Measurements from ENCODE around the gene ADAMTS12.

ADAMTS12 gene

DNA sequence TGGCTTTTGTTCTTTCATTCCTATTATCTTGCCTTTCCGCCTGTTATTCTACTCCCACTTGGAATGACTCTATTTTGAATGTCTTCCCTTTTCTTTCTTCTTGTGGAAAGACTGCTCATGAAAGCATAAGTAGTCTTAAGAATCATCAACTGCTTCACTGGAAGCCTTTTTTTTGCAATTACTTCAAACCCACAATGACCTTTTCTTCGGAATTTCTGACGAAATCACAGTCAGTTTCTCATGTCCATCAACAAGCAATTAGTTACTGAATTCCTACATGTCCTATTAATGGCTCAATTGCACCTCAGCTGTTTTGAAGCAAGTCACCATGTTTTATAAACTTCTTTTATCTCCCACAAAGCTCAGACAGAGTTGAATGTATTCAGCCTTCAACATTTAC lies 254.8 kb downstream of the ADAMTS12 start:
- no peak for DNase-seq

DNA sequence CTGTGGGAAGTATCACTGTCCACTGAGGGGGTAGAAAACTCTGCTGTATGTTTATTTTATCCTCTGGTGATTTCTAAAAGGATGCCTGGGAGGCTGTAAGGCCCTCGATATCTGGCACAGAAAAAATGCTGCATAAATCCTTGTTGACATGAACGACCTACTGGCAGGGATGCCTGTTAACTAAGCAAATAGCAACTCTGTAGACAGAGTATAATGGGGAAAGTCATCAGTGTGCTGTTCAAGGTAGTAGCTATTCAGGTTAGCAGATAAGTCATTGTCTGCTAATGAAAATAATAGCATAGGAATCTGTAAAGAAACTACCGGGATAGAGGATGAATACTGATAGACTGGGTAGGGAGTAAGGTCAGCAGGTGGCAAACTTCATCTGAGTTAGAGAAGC lies 256.2 kb downstream of the ADAMTS12 start:
- no peak for DNase-seq

DNA sequence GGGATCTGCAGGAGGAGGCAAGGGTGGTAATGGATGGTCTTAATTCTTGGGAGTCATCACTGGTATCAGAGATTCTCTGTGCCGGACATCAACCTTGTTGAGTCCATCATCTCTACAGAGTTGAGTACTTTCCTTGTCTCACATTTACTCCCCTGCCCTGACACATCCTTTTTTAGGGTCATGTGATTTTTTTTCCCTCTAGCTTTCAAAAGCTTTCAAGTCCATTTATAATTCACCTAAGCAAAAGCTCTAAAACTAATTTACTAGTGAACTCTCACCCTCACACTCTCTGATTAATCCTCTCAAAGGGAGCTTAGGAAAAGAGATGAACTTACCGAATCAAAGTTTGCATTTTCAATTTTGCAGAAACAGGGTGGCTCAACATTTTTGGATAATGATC lies 258.1 kb downstream of the ADAMTS12 start:
- no peak for DNase-seq

DNA sequence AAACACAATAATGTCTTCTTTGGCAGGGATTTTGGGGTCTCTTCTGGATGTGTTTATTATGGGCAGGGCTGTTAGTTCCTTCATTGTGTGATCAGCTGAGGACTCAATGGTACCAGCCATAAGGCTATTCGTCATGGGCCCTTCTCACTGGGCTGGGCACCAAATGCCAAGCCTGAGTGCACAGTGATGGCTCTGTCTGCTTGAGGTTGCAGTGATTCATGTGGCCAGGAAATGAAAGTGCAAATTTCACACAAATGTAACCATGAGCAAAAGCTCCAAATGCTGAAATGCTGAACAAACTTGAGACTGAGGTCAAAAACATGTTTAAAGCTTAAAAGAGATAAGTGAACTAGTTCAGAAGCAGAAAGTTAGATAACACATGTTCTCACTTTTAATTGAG lies 260.0 kb downstream of the ADAMTS12 start:
- no peak for DNase-seq

DNA sequence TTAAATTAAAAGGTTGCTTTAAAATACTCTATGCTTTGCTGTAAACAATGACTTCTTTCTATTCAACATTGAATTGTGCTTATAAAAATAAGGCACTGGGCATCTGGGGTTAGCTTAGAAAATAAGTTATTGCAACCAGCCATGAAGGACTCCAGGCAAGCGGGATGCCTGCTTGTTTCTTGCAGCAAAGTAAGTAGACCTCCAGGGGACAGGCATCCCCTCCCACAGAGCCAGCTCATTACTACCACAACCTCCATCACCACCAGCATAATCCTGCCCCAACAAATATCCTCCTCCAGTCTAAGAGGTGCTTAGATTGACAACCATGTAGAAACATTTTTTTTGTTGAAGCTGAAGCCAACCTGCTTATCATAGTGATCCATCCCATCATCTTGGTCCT lies 260.7 kb downstream of the ADAMTS12 start:
- DNase-seq: no peak

DNA sequence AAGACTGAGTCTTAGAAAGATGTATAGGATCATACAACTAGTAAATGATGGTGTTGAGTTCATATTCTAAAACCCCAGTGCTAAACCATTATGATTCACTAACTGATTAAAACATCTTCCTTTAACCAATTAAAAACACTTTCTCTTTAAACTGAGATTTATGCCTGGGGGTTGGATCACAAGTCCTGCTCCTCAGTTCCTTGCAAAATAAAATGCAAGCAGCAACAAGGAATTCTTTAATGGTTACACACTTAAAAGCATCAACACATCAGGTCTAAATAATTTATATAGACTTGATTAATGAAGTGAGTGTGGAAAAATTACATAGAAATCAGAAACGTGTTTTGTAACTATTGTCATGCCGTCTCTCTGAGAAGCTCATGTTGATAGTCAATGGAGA lies 261.8 kb downstream of the ADAMTS12 start:
- no peak for DNase-seq

DNA sequence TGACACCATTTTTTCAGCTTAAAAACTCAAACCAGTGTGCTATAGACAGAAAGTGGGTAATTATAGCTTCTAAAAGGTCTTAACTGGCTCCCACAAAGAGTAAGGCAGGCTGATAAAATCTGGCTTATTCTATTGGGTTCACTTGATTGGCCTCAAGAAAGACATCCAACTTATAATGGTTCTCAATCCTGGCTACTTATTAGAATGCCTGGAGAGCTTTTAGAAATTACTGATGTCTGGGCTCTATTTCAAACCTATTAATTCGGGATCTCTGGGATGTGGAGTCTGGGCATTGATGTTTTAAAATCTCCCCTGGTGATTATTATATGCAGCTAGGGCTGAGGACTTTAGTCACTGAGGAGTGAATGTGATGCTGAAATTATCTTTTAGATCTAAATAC lies 263.0 kb downstream of the ADAMTS12 start:
- no peak for DNase-seq

DNA sequence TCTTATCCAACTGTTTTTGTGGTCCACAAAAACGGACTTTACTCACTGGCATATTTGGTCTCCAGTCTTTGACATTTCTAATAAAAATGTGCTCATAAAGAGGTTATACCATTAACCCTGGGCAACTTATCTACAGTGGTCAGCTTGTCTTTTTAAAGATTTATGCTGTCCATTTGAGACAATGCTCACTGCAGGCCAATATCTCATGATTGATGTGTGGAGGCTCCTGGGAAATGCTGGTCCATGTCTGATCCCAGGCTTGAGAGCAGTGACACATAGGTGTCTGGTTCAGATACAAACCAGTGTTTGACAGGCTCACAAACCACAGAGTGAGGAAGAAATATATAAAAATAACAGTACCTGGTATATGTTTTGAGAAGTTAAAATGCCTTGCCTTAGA lies 270.3 kb downstream of the ADAMTS12 start:
- DNase-seq: no peak

DNA sequence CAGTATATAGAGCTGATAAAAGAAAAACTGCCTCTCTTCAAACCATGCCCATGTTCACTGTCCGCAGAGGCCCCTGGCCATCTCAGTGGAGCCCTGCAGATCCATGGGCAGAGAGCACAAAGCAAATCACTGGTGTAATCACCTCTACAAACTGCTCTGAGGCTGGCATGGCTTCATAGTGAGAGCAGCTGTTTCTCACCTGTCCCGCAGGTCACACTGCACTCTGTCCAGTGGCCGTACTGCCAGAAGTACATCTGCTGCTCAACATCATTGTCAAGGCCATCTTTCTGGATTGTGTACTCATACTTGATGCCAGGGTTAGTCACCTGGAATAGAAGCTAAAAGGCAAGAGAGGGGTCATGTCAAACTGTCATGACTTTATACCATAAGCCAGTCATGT lies 277.8 kb downstream of the ADAMTS12 start:
- no peak for DNase-seq

DNA sequence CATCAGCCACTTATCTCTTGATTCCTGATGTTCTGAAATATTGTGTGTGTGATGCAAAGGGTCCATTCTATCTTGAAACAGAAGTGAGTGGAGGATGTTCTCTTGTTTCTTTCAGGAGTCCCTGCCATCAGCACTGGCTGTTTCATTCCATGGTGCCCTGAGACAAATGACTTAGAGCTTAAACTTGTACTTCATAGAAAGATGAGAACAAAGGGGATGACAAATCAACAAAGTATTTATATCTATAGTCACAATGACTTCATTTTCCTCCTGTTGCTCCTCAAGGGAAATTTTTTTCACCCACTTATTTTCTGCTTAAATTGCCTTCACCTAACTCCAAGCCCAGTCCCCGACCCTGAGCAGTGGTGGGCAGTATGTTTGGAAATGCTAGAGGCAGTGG lies 279.4 kb downstream of the ADAMTS12 start:
- no peak for DNase-seq

DNA sequence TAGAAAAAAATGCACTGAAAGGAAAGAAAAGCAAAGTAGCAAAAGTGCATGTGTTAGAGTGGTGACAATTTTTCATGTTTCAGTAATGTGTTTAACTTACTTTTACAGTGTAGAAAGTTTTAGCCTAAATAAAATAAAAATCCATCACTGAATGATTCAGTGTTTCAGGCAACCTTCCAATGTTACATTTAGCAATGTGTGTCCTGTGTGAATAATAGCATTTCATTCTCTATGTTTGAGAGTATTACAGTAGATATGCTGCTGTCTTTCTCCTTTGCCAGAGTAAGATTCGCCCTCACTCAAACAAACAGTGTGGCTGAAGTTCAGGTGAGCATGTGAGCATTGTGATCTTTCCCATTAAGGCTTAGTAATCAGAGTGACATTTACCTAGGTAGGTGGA lies 279.9 kb downstream of the ADAMTS12 start:
- DNase-seq: no peak

DNA sequence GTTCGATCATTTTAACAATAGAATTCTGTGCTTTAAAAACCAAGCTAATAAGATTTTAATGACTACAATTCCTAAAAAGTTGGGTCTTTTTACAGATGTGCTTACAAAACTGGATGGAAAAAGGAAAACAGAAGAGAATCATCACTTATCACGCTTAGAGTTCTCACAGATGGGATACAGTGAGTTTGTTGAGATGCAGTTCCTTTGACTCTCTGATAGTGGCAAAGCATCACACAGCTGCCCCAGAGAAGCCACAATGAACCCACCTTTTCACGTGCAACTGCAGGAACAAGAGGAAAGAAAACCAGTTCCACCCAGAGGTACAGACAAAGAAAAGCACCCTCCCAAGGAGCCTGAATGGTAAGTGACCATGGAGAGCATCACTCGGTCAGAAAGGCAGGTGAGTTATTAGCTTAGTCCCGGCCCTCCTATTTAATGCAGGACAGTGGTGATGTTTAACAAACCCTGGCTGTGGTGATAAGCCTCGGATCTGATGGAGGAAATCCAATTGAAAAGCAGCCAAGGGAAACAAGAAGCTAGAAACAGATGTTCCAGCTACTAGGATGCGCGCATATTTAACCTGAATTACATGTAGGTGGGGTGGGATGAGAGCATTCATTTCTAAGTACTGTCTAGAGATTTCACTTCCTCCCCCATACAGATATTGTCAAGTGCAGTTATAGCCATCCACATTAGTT lies 283.3 kb downstream of the ADAMTS12 start:
- no peak for DNase-seq

DNA sequence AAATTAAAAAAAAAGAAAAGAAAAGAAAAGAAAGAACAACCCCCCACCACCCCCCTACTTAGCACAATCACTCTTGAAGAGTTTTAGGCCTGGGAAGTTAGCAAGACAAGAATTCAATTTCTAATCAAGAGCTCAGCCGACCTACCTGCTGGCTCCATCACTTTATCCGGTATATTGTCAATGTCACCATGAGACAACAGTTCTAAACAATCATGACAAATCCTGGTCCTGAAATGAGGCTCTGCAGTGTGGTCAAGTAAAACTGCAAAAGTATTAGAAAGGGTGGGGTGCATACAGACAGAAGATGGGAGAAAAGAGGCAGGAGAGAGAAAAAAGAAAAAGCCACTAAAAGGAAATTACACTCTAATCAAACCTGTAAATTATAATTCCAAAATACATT lies 287.3 kb downstream of the ADAMTS12 start:
- DNase-seq: no peak

DNA sequence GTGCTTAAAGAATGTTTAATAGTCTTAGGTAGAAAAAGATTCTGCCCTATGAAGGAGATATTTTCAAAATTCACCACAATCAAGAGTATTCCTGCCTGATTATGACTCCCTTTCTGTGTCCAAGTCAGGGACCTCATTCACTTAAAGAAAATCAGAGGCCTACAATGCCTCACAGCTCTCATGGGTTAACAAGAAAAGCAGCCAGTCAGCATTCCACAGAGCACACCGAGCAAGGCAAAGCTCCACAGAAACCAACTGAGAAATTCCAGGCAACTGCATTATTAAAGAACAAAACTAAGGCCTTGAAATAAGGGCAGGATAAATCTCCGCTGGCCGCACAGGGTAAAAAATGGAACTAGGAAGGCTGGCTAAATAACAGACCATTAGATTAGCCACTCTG lies 289.9 kb downstream of the ADAMTS12 start:
- DNase-seq: no peak

DNA sequence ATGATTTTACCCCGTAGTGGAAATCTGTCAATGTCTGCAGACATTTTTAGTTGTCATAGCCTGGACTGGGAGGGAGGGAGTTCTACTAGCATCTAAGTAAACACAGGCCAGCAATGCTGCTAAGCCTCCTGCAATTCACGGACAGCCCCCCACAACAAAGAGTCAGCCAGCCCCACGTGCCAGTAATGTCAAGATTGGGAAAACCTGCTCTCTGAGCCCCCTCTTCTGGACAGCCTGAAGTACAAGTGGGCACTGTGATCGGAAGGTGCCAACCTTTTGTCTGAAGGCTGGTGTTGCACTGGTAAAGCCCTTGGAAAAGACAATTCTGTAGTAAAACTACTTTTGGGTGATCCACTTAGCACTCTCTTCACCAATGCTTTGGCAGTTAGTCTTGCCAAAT lies 296.5 kb downstream of the ADAMTS12 start:
- no peak for DNase-seq

DNA sequence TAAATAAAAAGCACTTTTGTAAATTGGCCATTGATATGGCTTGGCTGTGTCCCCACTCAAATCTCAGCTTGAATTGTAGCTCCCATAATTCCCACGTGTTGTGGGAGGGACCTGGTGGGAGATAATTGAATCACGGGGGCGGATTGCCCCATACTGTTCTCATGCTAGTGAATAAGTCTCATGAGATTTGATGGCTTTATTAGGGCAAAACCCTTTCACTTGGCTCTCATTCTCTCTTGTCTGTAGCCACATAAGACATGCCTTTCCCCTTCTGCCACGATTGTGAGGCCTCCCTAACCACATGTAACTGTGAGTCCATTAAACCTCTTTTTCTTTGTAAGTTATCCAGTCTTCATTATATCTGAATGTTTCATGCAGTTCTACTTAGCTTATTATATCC lies 297.8 kb downstream of the ADAMTS12 start:
- DNase-seq: no peak

DNA sequence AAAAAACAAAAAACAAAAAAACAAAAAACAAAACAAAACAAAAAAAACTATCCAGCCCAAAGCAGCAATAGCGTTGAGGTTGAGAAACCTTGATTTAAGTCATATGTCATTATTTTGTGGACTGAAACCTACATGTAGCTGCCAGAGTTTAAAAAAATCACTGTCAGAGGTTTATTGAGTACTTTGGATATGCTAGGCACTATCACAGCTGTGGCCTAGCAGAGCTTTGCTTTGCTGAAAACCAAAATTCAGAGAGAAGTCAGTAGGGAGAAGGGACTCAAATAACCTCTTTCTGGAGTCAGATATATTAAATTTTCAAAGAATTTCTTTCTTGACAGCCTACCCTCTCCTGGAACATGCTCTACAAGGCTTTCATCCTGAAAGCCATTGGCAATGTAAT lies 299.5 kb downstream of the ADAMTS12 start:
- DNase-seq: no peak

DNA sequence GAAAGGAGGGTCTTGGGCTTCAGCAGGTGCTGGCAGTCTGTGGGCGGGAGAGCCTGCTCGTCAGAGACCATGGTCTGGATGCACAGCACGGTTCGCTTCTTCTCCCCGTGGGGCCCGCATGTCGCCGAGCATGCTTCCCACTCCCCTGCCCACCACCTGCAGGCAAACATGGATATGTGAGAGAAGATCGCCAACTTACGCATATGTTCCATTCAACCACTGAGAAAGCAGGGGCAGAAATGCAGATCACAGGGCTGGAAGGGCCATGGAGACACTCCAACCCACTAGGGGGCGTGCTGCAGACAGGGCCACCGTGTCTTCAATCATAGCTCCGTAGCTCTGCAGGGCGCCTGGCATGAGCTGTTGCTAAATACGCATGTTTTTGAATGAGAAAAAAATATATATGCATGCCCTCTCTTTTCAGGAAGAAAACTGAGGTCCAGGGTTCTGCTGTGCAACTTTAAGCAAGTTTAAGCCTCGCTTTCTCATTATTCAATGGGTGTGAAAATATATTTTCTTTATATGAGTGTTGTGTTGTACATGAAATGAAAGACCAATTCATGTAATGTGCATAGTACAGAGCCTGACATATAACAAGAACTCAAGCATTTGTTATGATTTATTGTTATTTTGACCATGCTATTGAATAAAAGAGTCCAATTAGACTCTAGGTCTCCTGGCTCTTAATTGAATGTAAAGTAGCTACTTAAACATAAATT lies 303.0 kb downstream of the ADAMTS12 start:
- DNase-seq: no peak

DNA sequence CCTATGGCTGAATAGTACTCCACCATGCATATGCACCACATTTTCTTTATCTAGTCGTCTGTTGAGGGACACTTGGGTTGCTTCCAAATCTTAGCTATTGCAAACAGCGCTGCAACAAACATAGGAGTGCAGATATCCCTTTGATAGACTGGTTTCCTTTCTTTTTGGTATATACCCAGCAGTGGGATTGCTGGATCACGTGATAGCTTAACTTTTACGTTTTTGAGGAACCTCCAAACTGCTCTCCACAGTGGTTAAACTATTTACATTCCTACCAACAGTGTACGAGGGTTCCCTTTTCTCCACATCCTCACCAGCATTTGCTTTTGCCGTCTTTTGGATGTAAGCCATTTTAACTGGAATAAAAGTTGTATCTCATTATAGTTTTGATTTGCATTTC lies 308.5 kb downstream of the ADAMTS12 start:
- DNase-seq: no peak

DNA sequence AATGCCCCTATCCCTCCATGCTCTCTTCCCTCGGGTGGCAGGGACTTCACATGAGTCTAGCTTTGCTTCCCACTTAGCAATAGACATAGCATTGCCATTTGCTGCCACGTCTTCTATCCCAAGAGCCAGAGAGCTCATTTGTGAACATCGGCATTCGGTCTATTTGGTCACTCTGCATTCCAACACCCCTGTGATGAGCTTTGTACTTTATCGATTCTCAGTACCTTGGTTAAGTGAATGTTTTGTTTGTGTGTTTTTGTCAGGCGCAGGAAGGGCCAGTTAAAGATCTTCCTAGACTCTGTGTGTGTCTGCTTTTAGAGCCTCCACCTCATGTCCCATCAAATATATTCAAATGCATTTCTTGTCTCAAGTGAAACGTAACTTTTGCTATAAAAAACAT lies 309.4 kb downstream of the ADAMTS12 start:
- no peak for DNase-seq

DNA sequence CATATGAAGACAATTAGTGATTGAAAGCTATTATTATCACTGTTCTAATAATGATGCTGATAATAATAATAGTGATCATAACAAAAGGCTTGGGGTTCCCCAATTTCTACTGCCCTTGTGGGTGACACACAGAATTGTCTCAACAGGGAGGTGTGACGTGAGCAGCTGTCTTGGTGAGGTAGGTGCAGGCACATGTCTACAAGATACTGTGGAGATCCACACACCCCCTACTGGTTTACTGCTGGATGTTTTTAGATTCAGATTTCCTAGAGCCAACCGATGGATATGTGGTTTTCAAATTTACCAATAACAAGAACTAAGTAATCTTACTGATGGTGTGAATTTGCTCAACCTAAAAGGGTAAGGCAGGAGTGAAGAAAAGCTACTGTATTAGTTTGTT lies 312.0 kb downstream of the ADAMTS12 start:
- no peak for DNase-seq

DNA sequence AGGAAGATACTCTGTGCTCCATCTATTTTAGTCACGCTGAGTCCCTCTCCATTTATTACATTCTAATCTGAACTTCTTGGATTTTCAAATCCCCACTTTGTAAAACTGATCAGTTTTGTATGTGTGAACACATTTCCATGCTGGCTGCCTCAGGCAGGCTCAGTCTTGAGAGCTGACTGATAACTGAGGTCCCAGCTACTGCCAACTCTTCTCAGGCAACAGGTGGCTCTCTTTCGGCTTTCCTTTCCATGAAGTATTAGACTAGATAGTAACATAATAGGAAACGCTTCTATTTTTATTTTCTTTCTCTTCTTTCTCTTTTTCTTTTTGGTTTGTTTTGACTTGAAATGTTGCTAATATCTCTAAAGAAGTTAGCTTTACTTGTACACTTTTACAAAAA lies 312.6 kb downstream of the ADAMTS12 start:
- no peak for DNase-seq

DNA sequence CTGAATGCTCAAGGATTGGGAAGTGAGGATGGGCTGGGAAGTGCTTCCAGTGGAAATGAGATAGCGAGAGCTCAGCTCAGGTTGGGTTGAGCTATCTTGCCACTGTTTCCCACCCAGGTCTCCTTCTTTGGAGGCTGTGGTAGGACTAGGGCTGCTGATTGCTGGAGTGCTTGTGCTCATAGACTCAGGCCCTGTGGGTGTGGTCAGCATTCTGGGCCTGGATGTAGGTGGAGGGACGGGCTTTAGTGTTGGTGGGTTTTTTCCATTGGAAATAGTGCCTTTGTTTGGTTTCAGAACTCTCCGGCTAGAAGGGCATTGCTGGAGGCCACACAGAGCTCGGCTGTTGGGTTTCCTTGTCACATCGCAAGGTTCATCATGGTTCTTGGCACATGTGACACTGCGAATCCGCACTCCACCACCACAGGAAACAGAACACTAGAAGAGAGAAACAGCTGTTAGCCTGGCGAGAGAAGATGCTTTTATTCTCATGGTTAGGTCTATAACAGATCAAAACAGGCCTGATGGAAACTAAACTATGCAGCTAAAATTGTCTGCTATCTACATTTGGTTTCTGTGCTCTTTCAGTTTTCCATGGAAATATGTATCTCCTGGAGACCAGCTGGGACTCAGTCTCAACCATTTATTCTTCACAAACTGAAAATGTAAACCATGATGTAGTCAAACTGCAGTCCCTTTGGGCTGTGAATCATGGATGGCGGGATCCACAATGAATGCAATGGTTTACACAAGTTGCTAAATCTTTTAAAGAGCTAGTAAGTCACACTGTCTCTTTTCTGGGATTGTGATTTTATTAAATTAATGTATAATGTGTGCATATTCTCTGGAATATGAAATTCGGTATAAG lies 314.8 kb downstream of the ADAMTS12 start:
- no peak for DNase-seq

DNA sequence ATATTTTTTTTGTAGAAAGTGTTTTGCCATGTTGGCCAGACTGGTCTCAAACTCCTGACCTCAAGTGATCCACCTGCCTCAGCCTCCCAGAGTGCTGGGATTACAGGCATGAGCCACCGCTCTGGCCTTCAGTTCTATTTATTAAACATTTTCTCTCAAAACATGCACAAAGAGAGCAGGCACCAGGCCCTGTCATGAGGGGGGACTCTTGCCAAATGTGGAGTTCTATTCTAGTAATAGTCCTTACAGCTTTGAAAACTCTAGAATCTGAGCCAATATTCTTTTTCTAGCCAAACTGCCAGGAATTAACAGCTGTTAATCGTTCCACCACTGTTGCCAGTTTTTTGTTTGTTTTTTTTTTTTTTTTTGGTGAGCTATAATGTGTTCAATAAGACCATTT lies 326.5 kb downstream of the ADAMTS12 start:
- no peak for DNase-seq

Measured in NCI-H187 (cell line).